Thoracic aorta (tissue), 2 donors: Measurements from ENCODE around the gene LIN9. TPM values are rescaled to one million over a fixed set of nuclear protein-coding genes. Genes with fewer than 3 reads are reported as not detected.
A peak's percentile ranks its signal among the peaks of the same experiment; 100 is the strongest.

Source experiments
- ATAC-seq: fragments of 150-250 bp; one replicate; pipeline ENCODE4 v1.8.0; 2017; ENCODE audit warnings: low read depth; ENCODE audit not compliant: insufficient number of reproducible peaks, low FRiP score
- DNase-seq: peaks from one replicate; pipeline ENCODE4 v3.0.0-alpha.2; 2020; ENCODE audit warnings: low spot score
- H3K27ac ChIP-seq, 2 donors: fragments of 200-600 bp; sonication (generic); 1 replicate in 1 of 2; 2 replicates in 1 of 2; pipeline ENCODE4 v1.5.1; 2016; ENCODE audit warnings: mild to moderate bottlenecking in 2 of 2, moderate library complexity in 2 of 2
- H3K27me3 ChIP-seq: fragments of 200-600 bp; sonication (generic); replicated peaks from 2 replicates; pipeline ENCODE4 v1.6.0; 2016; ENCODE audit warnings: mild to moderate bottlenecking; ENCODE audit not compliant: insufficient read depth
- H3K36me3 ChIP-seq: fragments of 200-600 bp; sonication (generic); one replicate; pipeline ENCODE4 v1.5.1; 2016
- H3K4me1 ChIP-seq, 2 donors: fragments of 200-600 bp; sonication (generic); 1 replicate in 1 of 2; 2 replicates in 1 of 2; pipeline versions ENCODE4 v1.5.1 to v1.6.0; 2016; ENCODE audit warnings: low read depth in 2 of 2, mild to moderate bottlenecking in 1 of 2; ENCODE audit not compliant: control insufficient read depth in 1 of 2
- H3K4me3 ChIP-seq: fragments of 200-600 bp; sonication (generic); 2 replicates; pipeline ENCODE4 v1.5.1; 2016; ENCODE audit warnings: mild to moderate bottlenecking
- H3K9me3 ChIP-seq: fragments of 200-600 bp; sonication (generic); 2 replicates; pipeline ENCODE4 v1.5.1; 2016
- CTCF ChIP-seq: fragments of 200-600 bp; sonication (generic); IDR thresholded peaks from one replicate; pipeline ENCODE4 v1.5.1; 2019; ENCODE audit warnings: antibody characterized with exemption
- total RNA-seq, 2 donors: library from RNA; depleted of rRNA; stranded (reverse); fragments of >200 nt; gene quantifications; one replicate each; pipeline versions ENCODE4 v1.1.0 to v1.2.3, GENCODE V29; 2016

The LIN9 gene
- total RNA-seq: 1 to 10 TPM; 1.3 to 1.6 TPM

- no peak for TF ChIP-seq CTCF
- H3K4me3 ChIP-seq: peak within 1 kb of the TSS; percentile 99
- DNase-seq (peak; percentile 71), ATAC-seq (peak; percentile 77)
- no peaks in the 10 kb centered on the region for H3K27me3 ChIP-seq
- peak within 1 kb of the TSS; percentile 54 to 60 for H3K27ac ChIP-seq
- no peaks in the 10 kb centered on the region for H3K9me3 ChIP-seq
- H3K36me3 ChIP-seq: no peaks in the 10 kb centered on the region
- H3K4me1 ChIP-seq: peaks cover 3 to 20% of the 10 kb centered on the region in 2 donors
Observed at GRCh38 chr1:226308723-226309397, at the start of gene LIN9. TSS of gene LIN9 (minus strand) at chr1:226309164. CDS start at chr1:226309139, 25 bp downstream.

- Histone ChIP-seq H3K27me3 (no peaks in the 10 kb centered on the region), H3K36me3 (peaks cover 30% of the 10 kb centered on the region), H3K9me3 (no peaks in the 10 kb centered on the region), H3K27ac (no peak overlapping the region), H3K4me1 (peaks cover 0 to 15% of the 10 kb centered on the region in 2 donors), H3K4me3 (no peak overlapping the region)
- no peak for DNase-seq
- no peak for ATAC-seq
- TF ChIP-seq CTCF: no peak
Observed at GRCh38 chr1:226357416-226357815, 48.5 kb upstream of the LIN9 start.

- no peak for DNase-seq
- no peak for TF ChIP-seq CTCF
- H3K4me3 ChIP-seq: no peak overlapping the region
- ATAC-seq: no peak
- no peaks in the 10 kb centered on the region for H3K27me3 ChIP-seq
- no peaks in the 10 kb centered on the region for H3K9me3 ChIP-seq
- H3K27ac ChIP-seq: peak overlapping the region; percentile 5 to 44
- H3K36me3 ChIP-seq: peaks cover 17% of the 10 kb centered on the region
- H3K4me1 ChIP-seq: peaks cover 0 to 15% of the 10 kb centered on the region in 2 donors
Observed at GRCh38 chr1:226355669-226356551, 46.9 kb upstream of the LIN9 start.

- no peaks in the 10 kb centered on the region for H3K27me3 ChIP-seq
- H3K36me3 ChIP-seq: peaks cover 11% of the 10 kb centered on the region
- ATAC-seq (no peak), DNase-seq (no peak)
- no peak overlapping the region for H3K27ac ChIP-seq
- no peaks in the 10 kb centered on the region for H3K9me3 ChIP-seq
- no peak overlapping the region for H3K4me3 ChIP-seq
- peaks cover 0 to 15% of the 10 kb centered on the region in 2 donors for H3K4me1 ChIP-seq
- TF ChIP-seq CTCF: no peak
Observed at GRCh38 chr1:226355016-226355415, 46.1 kb upstream of the LIN9 start.
